ENCODE data around the gene TRIM33.
"Not testable (repeated sequence)": the region's sequence is repeated elsewhere in the genome, so short reads cannot be mapped to it uniquely, and the experiment has no call there.

- not testable (repeated sequence) for TF ChIP-seq NFYB (CRISPR knock-in tag; conservative IDR thresholded peaks at IDR 0.05; ENCODE audit: low read depth); CTCF (IDR thresholded peaks at IDR 0.05)
- TF ChIP-seq, protein P1, sequence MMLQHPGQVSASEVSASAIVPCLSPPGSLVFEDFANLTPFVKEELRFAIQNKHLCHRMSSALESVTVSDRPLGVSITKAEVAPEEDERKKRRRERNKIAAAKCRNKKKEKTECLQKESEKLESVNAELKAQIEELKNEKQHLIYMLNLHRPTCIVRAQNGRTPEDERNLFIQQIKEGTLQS (CRISPR knock-in tag; conservative IDR thresholded peaks at IDR 0.05) = not testable (repeated sequence)
Measured at GRCh38 chr1:114443226-114443625, 67.8 kb downstream of the TRIM33 start.
